MM.1S (cell line): ENCODE measurements around the gene CABLES2.

Experiments used
- CTCF ChIP-seq: fragments of 300-600 bp; sonication (generic); IDR thresholded peaks from 2 replicates; pipeline ENCODE4 v1.5.1; 2016; ENCODE audit warnings: antibody characterized with exemption, low read length, mixed read lengths
- EZH2 ChIP-seq: fragments of 300-600 bp; sonication (generic); optimal IDR thresholded peaks from 2 replicates; pipeline ENCODE3; 2017; ENCODE audit warnings: low read depth, mild to moderate bottlenecking, antibody characterized with exemption, low read length, mixed read lengths
- EZH2phosphoT487 ChIP-seq: fragments of 300-600 bp; sonication (generic); IDR thresholded peaks from 2 replicates; pipeline ENCODE4 v1.6.1; 2018; ENCODE audit warnings: antibody characterized with exemption, low read length

DNA sequence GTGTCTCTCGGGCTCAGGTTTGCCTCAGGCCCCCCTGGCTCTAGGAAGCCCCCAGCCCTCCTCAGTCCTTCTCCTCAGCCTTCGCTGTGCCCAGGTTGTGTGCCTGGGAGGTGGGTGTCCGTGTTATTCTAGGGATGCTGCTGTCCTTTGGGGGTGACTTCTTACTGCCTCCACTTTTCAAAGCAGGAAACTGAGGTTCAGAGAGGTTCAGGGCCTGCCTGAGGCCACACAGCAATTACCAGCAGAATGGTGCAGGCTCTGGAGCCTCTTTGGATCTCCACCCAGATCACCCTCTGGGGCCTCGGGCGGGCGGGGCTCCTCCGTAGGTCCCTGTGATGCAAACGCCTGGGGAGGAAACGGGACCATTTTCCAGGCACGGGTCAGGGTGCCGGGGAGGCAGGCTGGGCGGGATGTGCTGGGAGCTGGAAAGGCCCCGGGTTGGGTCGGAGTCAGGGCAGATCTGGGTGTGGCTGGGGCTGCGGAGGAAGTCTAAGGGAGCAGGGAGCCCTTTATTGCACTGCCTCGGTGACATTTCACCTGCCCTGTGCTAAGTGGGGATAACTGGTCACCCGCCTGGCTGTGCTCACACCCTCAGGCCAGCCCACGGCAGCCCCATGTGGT, 45.5 kb upstream of the CABLES2 start:
- TF ChIP-seq CTCF (no peak), EZH2 (no peak), EZH2phosphoT487 (no peak)
